Bone marrow (tissue), 2 donors: ENCODE measurements around the gene LAMA3.

Experiments
- DNase-seq, 2 donors: peaks; one replicate each; lab custom pipeline; 2025; lab: John Stamatoyannopoulos, UW

The LAMA3 gene

DNA sequence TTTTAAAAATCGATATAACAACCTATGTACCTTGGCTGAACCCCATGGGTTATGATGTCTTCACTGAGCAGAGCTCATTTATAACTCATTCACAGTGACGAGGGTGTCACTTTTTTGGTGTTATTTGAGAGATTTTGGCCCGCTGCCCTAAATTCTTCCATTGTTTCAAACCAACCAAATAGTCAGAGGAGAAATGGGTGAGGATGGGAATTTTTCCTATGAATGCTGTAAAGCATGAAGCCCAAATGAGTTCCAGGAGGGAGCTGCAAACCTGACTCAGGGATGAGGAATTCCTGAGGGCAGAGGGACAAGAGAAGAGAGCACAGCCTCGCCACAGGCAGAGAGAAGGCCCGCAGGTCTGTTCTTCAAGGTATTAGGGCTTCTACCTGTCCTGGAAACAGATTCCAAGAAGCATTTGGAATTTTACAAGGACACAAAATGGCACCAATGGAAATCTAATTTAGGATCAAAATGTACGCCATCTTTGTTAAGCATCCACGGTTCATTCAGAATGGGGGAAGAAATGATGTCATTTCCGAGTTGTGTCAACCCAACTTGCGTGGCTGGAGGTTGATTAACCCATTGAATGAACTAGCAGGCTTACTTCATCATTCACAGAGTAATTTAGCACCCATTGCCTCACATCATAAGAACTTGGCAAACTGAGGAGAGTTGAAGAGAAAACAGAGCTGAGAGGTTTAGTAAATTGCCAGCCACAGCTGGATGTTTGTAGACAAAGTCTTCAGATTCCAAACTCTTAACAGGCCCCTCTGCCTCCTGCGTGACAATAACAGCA, 133.5 kb downstream of the LAMA3 start:
- no peak for DNase-seq

DNA sequence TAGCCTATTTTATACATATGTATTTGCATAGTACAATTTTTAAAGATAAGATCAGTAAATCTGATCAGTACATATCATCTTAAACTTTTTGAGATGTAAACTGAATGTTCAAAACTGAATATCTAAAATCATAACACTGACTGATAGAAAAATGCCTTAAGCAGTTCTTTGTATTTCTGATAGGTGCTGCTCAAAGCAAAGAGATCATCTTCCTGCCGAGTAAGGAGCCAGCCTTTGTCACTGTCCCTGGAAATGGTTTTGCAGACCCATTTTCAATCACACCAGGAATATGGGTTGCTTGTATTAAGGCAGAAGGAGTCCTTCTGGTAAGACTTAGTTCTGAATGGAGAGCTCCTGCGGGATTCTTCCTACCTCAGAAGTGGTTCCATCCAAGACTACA, 135.0 kb downstream of the LAMA3 start:
- no peak for DNase-seq

DNA sequence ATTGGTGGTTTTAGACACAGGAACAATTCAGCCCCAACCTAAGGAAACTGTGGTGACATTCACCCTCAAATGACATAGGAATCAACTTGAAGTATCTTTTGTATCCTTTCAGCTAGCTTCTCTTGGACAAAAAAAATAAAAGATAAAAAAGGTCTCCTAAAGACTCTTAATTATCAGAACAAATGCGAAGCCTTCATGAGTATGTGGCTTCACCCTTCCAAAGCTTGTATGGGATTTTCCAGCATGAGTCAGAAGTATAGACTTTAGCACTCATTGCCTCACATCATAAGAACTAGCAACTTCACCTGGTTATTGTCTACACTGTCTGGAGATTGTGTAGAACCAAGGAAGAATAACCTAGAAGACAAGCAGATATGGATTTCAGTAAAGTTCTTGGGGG, 135.4 kb downstream of the LAMA3 start:
- no peak for DNase-seq

DNA sequence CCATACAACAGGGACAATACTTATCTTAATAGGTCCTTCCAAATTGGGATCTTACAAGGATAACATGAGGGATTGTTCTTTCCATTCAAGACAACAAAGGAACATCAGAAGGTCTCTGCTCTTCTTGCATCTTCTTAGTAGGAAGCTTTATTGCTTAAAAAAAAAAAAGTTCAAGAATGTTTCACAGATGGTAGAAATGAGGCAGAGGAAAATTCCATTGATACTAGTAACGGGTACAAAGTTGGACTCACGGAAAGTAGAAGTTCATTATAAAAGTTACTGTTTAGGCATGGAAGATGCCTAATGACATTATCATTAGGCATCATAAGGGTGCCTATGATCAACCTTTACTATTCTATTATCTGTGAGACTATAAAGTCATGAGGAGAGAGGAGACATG, 136.2 kb downstream of the LAMA3 start:
- DNase-seq: no peak

DNA sequence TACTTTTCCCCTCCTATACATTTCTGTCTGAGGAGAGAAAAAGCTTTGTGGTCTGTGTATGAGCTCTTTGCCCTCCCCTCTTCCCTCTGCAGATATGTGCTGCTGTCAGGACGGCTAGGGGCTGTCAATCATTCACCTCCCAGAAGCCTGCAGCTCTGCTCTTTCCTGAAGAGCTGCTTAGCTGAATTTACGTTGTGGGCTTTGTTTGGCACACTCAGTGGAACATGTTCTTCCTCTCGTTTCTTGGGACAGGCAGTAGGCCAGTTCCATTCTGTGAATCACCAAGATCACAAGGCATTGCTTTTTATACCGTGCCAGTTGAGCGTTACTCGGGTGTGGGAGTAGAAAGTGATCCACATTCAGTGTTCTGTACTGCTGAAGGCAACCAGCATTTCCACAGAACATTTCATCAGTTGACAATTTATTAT, 136.7 kb downstream of the LAMA3 start:
- peak in 1 of 2 donors; percentile 90 for DNase-seq

DNA sequence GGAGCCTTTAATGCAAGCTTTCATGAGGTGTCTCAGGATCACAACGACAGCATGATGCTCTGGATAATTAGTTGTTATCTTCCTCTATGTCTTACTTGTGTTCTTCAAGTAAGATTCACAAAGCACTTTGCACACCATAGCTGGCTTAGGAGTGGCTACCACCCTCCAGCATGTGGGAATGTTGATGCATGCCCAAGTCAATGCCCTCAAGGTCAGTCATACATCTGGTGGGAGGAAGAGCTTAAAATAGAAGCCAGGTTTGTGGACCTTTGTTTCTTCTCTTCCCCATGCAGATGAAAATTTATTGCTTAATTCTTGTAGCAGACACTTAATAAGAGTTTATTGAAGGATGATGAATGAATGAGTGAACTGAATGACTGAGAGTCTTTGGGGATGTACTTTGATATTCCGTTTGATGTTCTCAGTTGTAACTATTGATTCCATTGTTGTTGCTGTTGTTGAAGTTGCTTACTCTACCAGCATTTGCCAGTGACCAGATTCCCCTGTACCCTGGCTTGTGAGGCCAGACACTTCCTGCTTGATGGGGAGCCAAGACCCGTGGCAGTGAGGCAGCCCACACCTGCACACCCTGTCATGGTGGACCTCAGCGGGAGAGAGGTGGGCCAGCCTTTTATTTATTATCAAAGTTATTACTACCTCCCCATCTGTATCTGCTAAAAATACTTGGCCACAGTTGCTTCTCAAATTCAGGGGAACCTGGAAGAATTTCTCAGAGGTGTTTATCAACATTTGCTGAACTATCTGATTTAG, 137.8 kb downstream of the LAMA3 start:
- no peak for DNase-seq

DNA sequence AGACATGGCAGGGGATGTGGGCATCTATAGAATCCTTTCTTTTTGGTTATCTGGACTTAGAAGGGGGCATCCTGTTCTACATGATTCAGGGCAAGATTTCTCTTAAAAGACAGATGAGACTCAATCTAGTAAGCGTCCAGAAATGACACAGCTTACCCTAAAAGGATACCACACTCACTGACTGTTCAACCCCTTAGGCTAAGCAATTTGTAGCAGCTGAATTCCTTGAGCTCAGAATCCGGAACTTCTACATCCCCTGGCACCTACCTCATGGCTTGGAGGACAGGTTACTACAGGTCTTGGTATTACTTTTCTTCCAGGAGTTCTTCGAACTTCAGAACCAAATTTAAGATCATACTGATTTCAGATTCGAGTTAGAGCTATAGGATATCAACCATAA, 138.4 kb downstream of the LAMA3 start:
- no peak for DNase-seq

DNA sequence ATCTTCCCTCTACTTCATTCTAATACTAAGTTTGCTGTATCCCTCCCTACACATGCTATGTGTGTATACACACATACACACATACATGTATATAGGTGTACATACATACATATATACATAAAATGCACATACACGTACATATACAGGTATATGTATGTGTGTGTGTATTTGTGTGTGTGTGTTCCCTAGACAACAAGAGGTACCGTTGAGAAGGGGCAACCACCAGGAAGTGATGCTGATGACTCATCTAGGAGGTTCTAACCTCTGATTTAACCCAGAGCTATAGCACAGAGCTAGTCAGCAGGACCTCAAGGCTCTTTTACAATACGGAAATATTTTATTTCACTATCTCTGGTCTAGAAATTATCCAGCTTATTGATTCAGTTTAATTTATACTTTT, 139.2 kb downstream of the LAMA3 start:
- peak in 1 of 2 donors; percentile 91 for DNase-seq

DNA sequence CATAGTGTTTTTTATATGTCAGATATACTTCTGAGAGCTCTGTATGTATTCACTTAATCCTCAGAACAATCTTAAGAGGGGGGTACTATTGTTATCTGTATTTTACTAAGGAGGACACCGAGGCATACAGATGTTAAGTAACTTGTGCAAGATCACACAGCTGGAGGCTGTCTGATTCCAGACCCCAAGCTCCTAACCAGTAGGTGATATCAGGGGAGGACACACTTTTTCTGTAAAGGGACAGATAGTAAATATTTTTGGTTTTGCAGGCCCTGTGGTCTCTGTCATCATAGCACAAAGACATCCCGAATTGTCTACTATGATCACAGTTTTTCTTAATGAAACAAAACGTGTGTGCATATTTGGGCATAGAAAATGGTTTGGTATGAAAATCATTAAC, 143.7 kb downstream of the LAMA3 start:
- DNase-seq: no peak

DNA sequence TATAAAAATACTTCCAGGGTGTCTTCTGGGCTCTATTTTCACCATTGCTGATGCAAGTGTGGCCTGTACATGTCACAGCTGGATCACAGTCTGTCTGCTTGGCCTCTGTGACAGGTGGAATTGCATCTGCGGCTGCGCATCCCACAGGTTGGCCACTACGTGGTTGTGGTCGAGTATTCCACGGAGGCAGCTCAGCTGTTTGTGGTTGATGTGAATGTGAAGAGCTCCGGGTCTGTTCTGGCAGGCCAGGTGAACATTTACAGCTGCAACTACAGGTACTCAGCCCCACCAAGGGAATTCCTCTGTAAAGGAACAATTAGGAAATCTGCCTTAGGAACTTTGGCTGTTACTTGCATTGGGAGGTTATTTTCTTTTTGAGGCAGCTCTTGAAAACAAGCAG, 144.5 kb downstream of the LAMA3 start:
- no peak for DNase-seq

DNA sequence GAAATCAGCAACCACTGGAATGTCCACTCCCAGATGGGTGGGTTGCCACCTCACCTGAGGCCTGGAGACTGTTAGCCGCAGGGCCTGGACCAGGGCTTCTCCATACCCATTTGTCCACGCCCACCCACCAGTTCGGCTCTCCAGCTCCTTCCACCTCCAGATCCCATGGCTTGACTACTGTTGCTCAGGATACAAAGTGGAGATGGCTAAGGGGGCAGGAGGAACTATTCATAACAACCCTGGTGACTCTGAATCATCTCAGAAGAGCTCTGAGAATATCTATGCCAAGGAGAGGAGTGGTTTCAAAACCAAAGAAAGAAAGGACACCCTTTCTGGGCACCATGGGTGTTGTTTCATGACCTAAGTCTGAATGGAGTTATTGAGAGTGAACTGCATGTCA, 145.8 kb downstream of the LAMA3 start:
- no peak for DNase-seq

DNA sequence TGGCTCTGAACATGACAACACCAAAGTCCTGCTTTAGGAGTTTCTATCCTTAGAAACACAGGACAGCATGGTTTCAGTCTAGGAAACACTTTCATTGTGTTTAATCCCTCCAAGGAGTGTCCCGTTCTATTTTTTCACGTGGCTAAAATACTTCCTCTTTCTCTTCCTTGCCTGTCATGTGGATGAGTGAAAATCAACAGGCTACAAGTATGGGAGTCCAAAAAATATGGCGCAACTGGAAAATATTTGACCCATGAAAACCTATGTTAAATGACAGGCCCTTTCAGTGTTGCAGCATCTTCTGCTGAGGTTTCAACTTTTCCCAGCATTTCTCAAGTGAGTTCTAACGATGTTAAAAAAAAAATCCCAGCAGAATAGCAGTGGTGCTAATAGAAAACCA, 146.3 kb downstream of the LAMA3 start:
- DNase-seq: peak in 1 of 2 donors; percentile 29

DNA sequence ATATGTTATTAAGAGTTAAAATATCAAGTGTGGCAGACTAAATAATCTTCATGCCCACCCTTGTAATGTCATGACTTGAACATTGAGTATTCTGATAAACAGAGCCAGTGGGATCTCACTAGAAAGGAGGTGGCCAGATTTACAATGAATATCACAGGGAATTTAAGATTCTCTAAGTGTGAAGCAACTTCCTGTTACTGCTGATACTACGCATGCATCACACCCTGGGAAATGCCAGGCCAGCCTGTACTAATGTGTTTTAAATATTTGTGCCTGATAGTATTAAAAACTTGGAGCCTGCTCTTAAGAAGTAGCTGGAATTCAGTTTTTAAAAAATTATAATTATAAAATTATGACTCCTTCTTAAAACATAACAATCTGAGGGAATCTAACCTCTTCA, 148.3 kb downstream of the LAMA3 start:
- no peak for DNase-seq

DNA sequence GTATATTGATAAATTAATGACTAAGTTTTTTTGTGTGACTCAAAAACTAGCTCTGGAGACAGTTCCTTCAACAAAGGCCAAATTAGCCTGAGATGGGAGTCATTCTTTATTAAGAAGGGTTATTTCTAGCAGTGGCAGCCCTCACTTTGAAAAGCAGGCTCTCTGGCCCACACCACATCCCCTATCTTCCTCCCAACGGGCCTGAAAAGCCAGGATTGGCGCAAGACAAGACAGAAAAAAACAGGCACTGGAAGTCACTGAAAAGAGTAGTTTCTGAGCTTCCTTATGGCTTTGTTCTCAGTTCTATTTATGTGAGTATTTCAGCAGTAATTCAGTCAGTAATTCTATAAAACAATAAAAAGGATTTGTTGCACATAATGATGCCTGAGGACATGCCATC, 149.0 kb downstream of the LAMA3 start:
- no peak for DNase-seq

DNA sequence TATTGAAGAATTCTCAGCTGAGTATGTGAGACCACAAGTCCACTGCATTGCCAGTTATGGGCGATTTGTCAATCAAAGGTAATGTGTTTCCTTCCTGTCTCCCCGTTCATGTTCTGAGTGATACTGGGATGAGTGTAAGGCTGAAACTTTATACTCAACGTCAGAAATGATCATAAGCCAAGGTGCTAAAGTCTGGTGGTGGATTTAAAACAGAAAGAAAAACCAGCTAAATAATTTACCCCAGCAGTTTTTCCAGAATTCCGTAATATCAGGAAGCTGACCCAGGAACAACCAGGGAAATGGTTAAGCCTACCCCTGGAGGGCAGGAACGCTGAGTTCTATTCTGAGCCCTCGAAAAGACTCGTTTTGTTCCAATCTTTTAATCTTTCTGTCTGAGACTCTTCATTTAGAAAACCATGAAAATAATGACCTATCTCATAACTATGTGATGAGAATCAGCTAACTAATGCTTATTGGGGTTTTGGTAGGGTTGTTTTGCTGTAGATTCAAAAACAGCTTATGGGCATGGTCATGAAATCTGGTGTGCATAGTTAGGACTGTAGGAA, 149.6 kb downstream of the LAMA3 start:
- DNase-seq: no peak

DNA sequence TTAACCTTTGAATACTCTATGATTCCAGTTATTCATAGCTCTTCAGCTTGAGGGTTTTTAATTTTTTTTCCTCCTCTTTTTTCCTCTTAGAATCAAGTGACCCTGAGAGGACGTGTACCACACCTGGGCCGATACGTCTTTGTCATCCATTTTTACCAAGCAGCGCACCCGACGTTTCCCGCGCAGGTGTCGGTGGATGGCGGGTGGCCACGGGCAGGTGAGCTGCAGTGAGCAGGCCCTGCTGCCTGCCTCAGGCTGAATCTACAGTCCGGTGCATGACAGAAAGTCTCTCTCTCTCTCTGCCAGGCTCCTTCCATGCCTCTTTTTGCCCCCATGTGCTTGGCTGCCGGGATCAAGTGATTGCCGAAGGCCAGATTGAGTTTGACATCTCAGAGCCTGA, 153.1 kb downstream of the LAMA3 start:
- no peak for DNase-seq

DNA sequence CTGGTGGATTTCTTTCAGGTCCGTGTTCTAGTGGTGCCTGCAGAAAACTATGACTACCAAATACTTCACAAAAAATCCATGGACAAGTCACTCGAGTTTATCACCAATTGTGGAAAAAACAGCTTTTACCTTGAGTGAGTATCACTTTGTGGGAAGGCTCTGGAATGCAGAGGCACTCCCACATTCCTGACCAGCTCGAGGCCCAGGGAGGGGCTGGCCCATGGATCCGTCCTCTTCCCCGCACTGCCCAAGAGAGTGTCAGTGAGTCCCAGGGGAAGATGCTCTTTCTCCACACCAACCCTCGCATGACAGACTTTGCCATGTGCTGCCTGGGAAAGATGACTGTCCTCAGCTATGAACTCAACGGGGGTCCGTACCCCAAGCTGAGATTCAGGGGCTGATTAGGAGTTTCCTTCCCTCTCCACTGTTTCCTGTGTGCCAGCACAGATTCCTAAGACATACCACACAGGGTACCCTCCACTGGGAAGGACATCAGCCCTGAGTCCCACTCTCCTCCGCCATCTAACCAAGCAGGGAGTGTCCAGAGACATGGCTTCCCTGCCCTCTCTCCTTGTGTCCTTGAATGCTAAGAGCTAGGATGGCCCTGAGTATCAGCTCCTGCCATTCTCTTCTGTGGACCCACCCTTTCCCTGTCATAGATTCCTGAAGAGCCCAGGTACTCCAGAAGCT, 155.9 kb downstream of the LAMA3 start:
- DNase-seq: no peak

DNA sequence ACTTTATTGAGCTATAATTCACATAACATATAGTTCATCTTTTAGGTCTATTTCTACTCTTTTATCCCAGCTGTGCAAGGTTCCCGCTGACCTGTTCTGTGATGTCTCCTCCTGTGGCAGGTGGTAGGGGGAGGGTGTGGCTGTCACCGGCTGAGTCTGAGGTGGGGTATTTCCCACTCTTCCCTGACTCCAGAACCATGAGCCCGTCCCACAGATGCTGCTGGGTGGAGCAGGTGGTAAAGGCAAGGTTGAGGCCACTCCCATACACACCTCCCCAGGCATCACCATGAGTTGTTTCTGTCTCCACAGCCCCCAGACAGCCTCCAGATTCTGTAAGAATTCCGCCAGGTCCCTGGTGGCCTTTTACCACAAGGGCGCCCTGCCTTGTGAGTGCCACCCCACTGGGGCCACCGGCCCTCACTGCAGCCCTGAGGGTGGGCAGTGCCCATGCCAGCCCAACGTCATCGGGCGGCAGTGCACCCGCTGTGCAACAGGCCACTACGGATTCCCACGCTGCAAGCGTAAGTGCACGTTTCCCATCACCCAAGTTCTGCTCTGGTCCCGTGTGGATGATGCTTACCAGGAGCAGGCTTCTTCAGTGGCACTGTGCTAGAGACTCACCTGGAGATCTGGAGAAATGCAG, 156.9 kb downstream of the LAMA3 start:
- DNase-seq: no peak

DNA sequence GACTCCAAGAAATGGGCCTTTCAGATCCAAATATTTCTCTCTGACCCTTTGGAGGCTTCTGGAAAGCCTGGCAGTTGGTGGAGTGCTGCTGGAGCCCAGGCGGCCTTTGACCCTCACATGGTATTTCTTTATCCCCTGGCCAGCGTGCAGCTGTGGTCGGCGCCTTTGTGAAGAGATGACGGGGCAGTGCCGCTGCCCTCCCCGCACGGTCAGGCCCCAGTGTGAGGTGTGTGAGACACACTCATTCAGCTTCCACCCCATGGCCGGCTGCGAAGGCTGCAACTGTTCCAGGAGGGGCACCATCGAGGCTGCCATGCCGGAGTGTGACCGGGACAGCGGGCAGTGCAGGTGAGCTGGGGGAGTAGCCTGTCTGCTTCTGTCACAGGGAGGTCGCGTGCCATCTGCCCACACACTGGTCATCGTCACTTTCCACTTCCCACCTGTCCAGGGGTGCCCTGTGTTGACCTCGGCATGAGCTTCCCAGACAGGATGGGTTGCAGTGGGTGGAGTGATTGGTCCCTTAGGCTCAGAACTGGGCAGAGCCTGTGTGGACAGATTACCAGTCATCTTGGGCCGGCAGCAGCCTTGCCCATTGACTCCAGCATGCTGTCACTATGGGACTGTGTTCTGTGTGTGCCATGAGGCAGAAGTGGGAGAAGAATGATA, 158.2 kb downstream of the LAMA3 start:
- DNase-seq: no peak

DNA sequence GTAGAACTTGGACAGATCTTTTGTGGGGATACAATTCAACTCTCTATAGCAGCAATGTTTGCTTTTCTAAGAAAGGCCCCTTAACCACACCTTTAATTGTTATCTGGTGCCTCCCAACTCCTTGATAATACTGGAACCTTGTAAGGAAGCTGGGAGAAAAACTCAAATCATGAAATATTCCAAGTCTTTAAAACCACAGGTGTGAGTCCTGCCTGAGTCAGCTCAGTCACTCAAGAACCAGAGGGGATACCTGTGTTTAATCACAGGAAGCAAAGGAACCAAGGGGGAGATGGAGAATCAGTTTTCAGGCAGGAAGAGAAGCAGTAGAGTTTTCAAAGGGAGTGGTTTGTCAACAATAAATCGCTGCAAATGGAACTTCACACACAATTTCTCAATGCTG, 159.9 kb downstream of the LAMA3 start:
- no peak for DNase-seq

DNA sequence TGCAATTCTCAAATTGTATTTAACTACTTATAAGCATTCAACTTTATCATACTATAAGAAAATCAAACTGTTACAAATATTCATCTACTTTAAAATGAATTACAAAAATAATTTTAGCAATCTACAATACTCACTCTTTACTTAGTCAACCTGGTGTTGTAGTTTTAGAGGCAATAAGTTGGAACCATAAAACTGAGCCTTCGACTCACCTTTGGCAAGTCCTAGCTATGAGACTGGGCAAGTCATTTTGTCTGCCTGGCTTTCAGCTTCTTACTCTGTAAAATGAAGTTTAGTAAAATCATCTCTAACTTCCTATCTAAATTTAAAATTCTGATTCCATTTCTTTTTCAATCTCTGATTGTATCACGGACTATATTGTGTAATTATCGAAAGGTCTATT, 161.0 kb downstream of the LAMA3 start:
- DNase-seq: no peak
